ENCODE results near the gene DMTF1.

DMTF1 gene

GRCh38 chr7:87213252-87213651 lies 61.0 kb downstream of the DMTF1 start:
- H3K4me3 ChIP-seq, result peak overlapping the region in 1 of 10 experiments; percentile 34; a peak in 1 of 20 replicates
- peak overlapping the region in 9 of 11 experiments; percentile 20 to 98 (median 59); a peak in 16 of 22 replicates for H3K27ac ChIP-seq
- no peaks in the 10 kb centered on the region for H3K27me3 ChIP-seq
- peak overlapping the region in 3 of 11 experiments; percentile 41 to 94 (median 57); a peak in 3 of 22 replicates for H3K9ac ChIP-seq
- TF ChIP-seq Cebpa-rat (IDR thresholded peaks at IDR 0.05), result no peak
- peak overlapping the region; percentile 76 to 99 (median 97) for H3K4me2 ChIP-seq
- H3K4me1 ChIP-seq, result peaks cover 62 to 78% (median 71%) of the 10 kb centered on the region in 10 experiments
- peaks cover 48 to 82% (median 70%) of the 10 kb centered on the region in 11 experiments; a peak in 20 of 22 replicates for H4K20me1 ChIP-seq
- peaks cover 0 to 37% (median 33%) of the 10 kb centered on the region in 11 experiments; a peak in 20 of 22 replicates for H3K9me3 ChIP-seq (replicated peaks in 1 of 11)
- peaks cover 25 to 69% (median 47%) of the 10 kb centered on the region in 11 experiments for H3K36me3 ChIP-seq

- Histone ChIP-seq H3K9ac (peak overlapping the region in 8 of 11 experiments; percentile 12 to 94 (median 30); a peak in 11 of 22 replicates), H3K4me2 (peak overlapping the region; percentile 76 to 99 (median 97)), H3K36me3 (peaks cover 20 to 63% (median 41%) of the 10 kb centered on the region in 11 experiments), H4K20me1 (peaks cover 49 to 86% (median 70%) of the 10 kb centered on the region in 11 experiments; a peak in 20 of 22 replicates), H3K27ac (peak overlapping the region in 10 of 11 experiments; percentile 7 to 98 (median 96); a peak in 16 of 22 replicates), H3K27me3 (no peaks in the 10 kb centered on the region), H3K4me3 (peak overlapping the region in 3 of 10 experiments; percentile 8 to 93 (median 33); a peak in 3 of 20 replicates), H3K4me1 (peaks cover 63 to 81% (median 74%) of the 10 kb centered on the region in 10 experiments), H3K9me3 (replicated peaks in 1 of 11) (peaks cover 0 to 31% (median 27%) of the 10 kb centered on the region in 11 experiments; a peak in 19 of 22 replicates)
- TF ChIP-seq Cebpa-rat (IDR thresholded peaks at IDR 0.05), result no peak
Measured at GRCh38 chr7:87213811-87214210, 61.6 kb downstream of the DMTF1 start.

- Histone ChIP-seq H4K20me1 (peaks cover 48 to 93% (median 70%) of the 10 kb centered on the region in 11 experiments; a peak in 20 of 22 replicates), H3K27me3 (no peaks in the 10 kb centered on the region), H3K9me3 (replicated peaks in 1 of 11) (peaks cover 0 to 22% (median 18%) of the 10 kb centered on the region in 11 experiments; a peak in 15 of 22 replicates), H3K36me3 (peaks cover 17 to 53% (median 32%) of the 10 kb centered on the region in 11 experiments), H3K4me1 (peaks cover 63 to 81% (median 74%) of the 10 kb centered on the region in 10 experiments), H3K27ac (peak overlapping the region in 7 of 11 experiments; percentile 45 to 98 (median 97); a peak in 13 of 22 replicates), H3K4me3 (peak overlapping the region in 7 of 10 experiments; percentile 1 to 93 (median 20); a peak in 7 of 20 replicates), H3K4me2 (peak overlapping the region; percentile 76 to 99 (median 97)), H3K9ac (peak overlapping the region in 7 of 11 experiments; percentile 4 to 94 (median 20); a peak in 12 of 22 replicates)
- TF ChIP-seq Cebpa-rat (IDR thresholded peaks at IDR 0.05), result no peak
Measured at GRCh38 chr7:87215046-87215445, 62.8 kb downstream of the DMTF1 start.

- peak overlapping the region; percentile 85 to 97 (median 94) for H3K4me3 ChIP-seq
- H3K27me3 ChIP-seq, result no peaks in the 10 kb centered on the region
- H3K36me3 ChIP-seq, result peaks cover 1 to 35% (median 14%) of the 10 kb centered on the region in 11 experiments; a peak in 20 of 22 replicates
- H4K20me1 ChIP-seq, result peaks cover 34 to 74% (median 53%) of the 10 kb centered on the region in 11 experiments; a peak in 20 of 22 replicates
- H3K4me2 ChIP-seq, result peak overlapping the region; percentile 92 to 99 (median 97)
- TF ChIP-seq Cebpa-rat (IDR thresholded peaks at IDR 0.05), result no peak
- H3K9ac ChIP-seq, result peak overlapping the region; percentile 58 to 98 (median 97)
- peaks cover 65 to 75% (median 71%) of the 10 kb centered on the region in 10 experiments for H3K4me1 ChIP-seq
- peak overlapping the region; percentile 26 to 98 (median 96); a peak in 21 of 22 replicates for H3K27ac ChIP-seq
- peaks cover 0 to 4% (median 0%) of the 10 kb centered on the region in 11 experiments; a peak in 2 of 22 replicates for H3K9me3 ChIP-seq (replicated peaks in 1 of 11)
Measured at GRCh38 chr7:87216701-87217508, 64.7 kb downstream of the DMTF1 start.

GRCh38 chr7:87217983-87218653 lies 65.9 kb downstream of the DMTF1 start:
- Histone ChIP-seq H3K4me1 (peaks cover 53 to 63% (median 60%) of the 10 kb centered on the region in 10 experiments), H3K4me3 (peak overlapping the region; percentile 85 to 97 (median 94)), H3K4me2 (peak overlapping the region; percentile 92 to 99 (median 97)), H3K9ac (peak overlapping the region; percentile 91 to 98 (median 97)), H4K20me1 (peaks cover 23 to 62% (median 40%) of the 10 kb centered on the region in 11 experiments; a peak in 19 of 22 replicates), H3K27me3 (no peaks in the 10 kb centered on the region), H3K9me3 (replicated peaks in 1 of 11) (no peaks in the 10 kb centered on the region), H3K27ac (peak overlapping the region; percentile 76 to 98 (median 96); a peak in 21 of 22 replicates), H3K36me3 (peaks cover 0 to 23% (median 4%) of the 10 kb centered on the region in 11 experiments; a peak in 8 of 22 replicates)
- no peak for TF ChIP-seq Cebpa-rat (IDR thresholded peaks at IDR 0.05)

GRCh38 chr7:87218796-87219544 lies 66.7 kb downstream of the DMTF1 start:
- peaks cover 0 to 20% (median 4%) of the 10 kb centered on the region in 11 experiments; a peak in 4 of 22 replicates for H3K36me3 ChIP-seq
- peak overlapping the region; percentile 91 to 98 (median 97) for H3K9ac ChIP-seq
- H3K9me3 ChIP-seq (replicated peaks in 1 of 11), result no peaks in the 10 kb centered on the region
- H3K4me3 ChIP-seq, result peak overlapping the region; percentile 85 to 97 (median 94)
- no peaks in the 10 kb centered on the region for H3K27me3 ChIP-seq
- H4K20me1 ChIP-seq, result peaks cover 15 to 53% (median 32%) of the 10 kb centered on the region in 11 experiments; a peak in 18 of 22 replicates
- peak in 4 of 11 experiments; percentile 35 to 60 (median 52); a peak in 6 of 22 replicates for TF ChIP-seq Cebpa-rat (IDR thresholded peaks at IDR 0.05)
- peaks cover 45 to 54% (median 51%) of the 10 kb centered on the region in 10 experiments for H3K4me1 ChIP-seq
- H3K27ac ChIP-seq, result peak overlapping the region; percentile 76 to 98 (median 96)
- peak overlapping the region; percentile 92 to 99 (median 97) for H3K4me2 ChIP-seq

GRCh38 chr7:87219545-87220025 lies 67.3 kb downstream of the DMTF1 start, which contains the start of gene TMEM243:
TSS of gene TMEM243 (minus strand) at chr7:87219732. CDS start at chr7:87219503, 229 bp downstream.
- TF ChIP-seq Cebpa-rat (IDR thresholded peaks at IDR 0.05), result no peak
- H4K20me1 ChIP-seq, result peaks cover 9 to 47% (median 26%) of the 10 kb centered on the region in 11 experiments; a peak in 17 of 22 replicates
- peaks cover 39 to 48% (median 45%) of the 10 kb centered on the region in 10 experiments for H3K4me1 ChIP-seq
- peak within 1 kb of the TSS; percentile 91 to 98 (median 97) for H3K9ac ChIP-seq
- peak within 1 kb of the TSS; percentile 76 to 98 (median 96) for H3K27ac ChIP-seq
- peak within 1 kb of the TSS; percentile 92 to 99 (median 97) for H3K4me2 ChIP-seq
- peak within 1 kb of the TSS; percentile 85 to 97 (median 94) for H3K4me3 ChIP-seq
- no peaks in the 10 kb centered on the region for H3K9me3 ChIP-seq (replicated peaks in 1 of 11)
- H3K36me3 ChIP-seq, result peaks cover 0 to 20% (median 4%) of the 10 kb centered on the region in 11 experiments; a peak in 4 of 22 replicates
- no peaks in the 10 kb centered on the region for H3K27me3 ChIP-seq

Data from BLaER1 treated with 17β-estradiol and CSF1 and Interleukin-3, amounts not matched to agents 10 nM and 100 nM (cell line).